ENCODE data around the gene KIF1A. TPM values are rescaled to one million over a fixed set of nuclear protein-coding genes. Genes with fewer than 3 reads are reported as not detected.

KIF1A gene
- total and polyA plus RNA-seq, 2 donors (not counting 3 experiments of a cell fraction or from before 2014, with no cell fraction given) = 0.11 to 0.64 TPM

GRCh38 chr2:240822280-240822847, 2.3 kb upstream of the KIF1A start:
- intact Hi-C loops (cut with micrococcal nuclease) = no loop called here
- Histone ChIP-seq H3K36me3 (ENCODE audit: control insufficient read depth in 2 of 2, extremely low read depth in 1 of 2, insufficient read depth in 2 of 2, low read length in 2 of 2) (no peaks in the 10 kb centered on the region), H4K20me1 (replicated peaks; ENCODE audit: control insufficient read depth, extremely low read depth, insufficient read depth, low read length) (no peaks in the 10 kb centered on the region), H3K9ac (replicated peaks; ENCODE audit: extremely low read depth, insufficient read depth, low read length) (no peak overlapping the region), H3K27me3 (ENCODE audit: control insufficient read depth in 2 of 2, insufficient read depth in 2 of 2, low read length in 2 of 2) (peaks cover 49 to 63% of the 10 kb centered on the region in 2 experiments), H3K9me3 (replicated peaks; ENCODE audit: control insufficient read depth, insufficient read depth, low read length) (no peaks in the 10 kb centered on the region), H3K4me2 (ENCODE audit: insufficient read depth, low read length) (no peak overlapping the region), H3K27ac (ENCODE audit: insufficient read depth, low read depth, low read length) (no peak overlapping the region), H3K9me1 (replicated peaks; ENCODE audit: control insufficient read depth, extremely low read depth, insufficient read depth, low read length) (no peaks in the 10 kb centered on the region), H3K79me2 (ENCODE audit: control insufficient read depth, insufficient read depth, low read length) (no peaks in the 10 kb centered on the region), H3K4me1 (ENCODE audit: control insufficient read depth, extremely low read depth, insufficient read depth, low read length) (no peaks in the 10 kb centered on the region), H2AFZ (ENCODE audit: low read depth, low read length) (no peak overlapping the region), H3K4me3 (replicated peaks in 1 of 3; ENCODE audit: insufficient read depth in 1 of 3, low read depth in 1 of 3, low read length in 3 of 3) (no peak overlapping the region)
- TF ChIP-seq CTCF (IDR thresholded peaks at IDR 0.05; ENCODE audit: extremely low read depth in 1 of 2, insufficient read depth in 1 of 2, low read depth in 1 of 2, low read length in 2 of 2) (no peak), POLR2A (IDR thresholded peaks at IDR 0.05; ENCODE audit: low read depth, low read length) (no peak), EZH2 (IDR thresholded peaks at IDR 0.05; ENCODE audit: borderline replicate concordance, low read depth, low read length, severe bottlenecking) (no peak), MAX (IDR thresholded peaks at IDR 0.05; ENCODE audit: insufficient read depth, insufficient read length) (no peak), POLR2AphosphoS5 (IDR thresholded peaks at IDR 0.05; ENCODE audit: insufficient read depth, low read depth, low read length) (no peak), FOS (IDR thresholded peaks at IDR 0.05; ENCODE audit: borderline replicate concordance, insufficient read depth, low read length) (no peak), JUN (IDR thresholded peaks at IDR 0.05; ENCODE audit: borderline replicate concordance, insufficient read depth, insufficient read length, low read depth) (no peak), GATA2 (IDR thresholded peaks at IDR 0.05; ENCODE audit: insufficient read depth, insufficient read length, low read depth, low read length) (no peak), MYC (IDR thresholded peaks at IDR 0.05; ENCODE audit: low read depth, low read length) (no peak)
- ChIA-PET POLR2A (no interaction called here), CTCF (interaction anchor here (1.3 kb wide), 1 partner anchor 8 kb away, joined by 3 read pairs; no protein-coding TSS in a partner anchor)
- FAIRE-seq (no peak), DNase-seq (ENCODE audit: low read depth, low spot score) (no peak)
- dilution Hi-C loops (cut with MboI; ENCODE audit: extremely low pct_ligation_motif_present, low sequenced_read_pairs) = no loop called here
- BruUV-seq (replicated peaks) = no TSS peak

All from endothelial cell of umbilical vein (primary cell).